Kidney glomerular epithelial cell (primary cell): ENCODE measurements around the gene VSTM4.

ENCODE experiments used
- DNase-seq: peaks from one replicate; lab custom pipeline; 2025; lab: John Stamatoyannopoulos, UW

VSTM4 gene

DNA sequence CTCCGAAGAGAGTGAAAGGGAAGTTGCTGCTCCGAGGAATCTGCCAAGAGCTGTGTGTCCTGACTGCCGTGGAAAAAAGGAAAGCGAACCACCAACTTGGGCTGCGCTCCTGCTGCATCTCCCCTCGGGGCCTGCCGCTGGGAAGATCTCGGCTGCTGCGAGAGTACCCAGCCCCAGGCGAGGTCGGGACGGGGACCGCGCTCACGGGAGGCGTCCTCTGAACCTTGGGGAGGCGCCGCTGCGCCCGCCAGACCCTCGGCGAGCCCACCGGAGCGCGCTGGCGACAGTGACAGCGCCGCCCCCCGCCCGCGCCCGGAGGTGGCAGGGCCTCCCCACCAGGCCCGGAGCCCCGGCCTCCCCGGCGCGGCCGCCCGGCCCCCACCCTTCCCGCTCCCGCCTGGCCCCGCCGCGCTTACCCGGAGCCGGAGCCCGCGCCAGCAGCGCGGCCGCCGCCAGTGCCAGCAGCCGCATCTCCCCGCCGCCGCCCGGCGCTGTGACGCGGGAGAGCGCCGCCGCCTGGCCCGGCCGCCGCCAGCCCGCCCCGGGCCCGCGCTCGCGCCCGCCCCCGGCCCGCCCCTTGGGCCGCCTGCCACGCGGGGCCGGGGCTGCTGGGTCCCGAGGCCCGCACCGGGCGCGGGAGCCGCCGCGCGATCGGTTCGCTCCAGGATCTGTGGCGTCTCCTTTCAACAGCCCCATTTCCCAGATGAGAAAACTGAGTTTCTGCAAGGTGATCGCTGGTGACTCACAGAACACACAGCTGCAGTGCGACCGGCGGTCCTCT, at the start of gene VSTM4:
VSTM4 (minus strand) TSS at position 508 of the 781 bp plus-strand sequence; CDS start at position 471, 37 bp downstream.
- no peak for DNase-seq

DNA sequence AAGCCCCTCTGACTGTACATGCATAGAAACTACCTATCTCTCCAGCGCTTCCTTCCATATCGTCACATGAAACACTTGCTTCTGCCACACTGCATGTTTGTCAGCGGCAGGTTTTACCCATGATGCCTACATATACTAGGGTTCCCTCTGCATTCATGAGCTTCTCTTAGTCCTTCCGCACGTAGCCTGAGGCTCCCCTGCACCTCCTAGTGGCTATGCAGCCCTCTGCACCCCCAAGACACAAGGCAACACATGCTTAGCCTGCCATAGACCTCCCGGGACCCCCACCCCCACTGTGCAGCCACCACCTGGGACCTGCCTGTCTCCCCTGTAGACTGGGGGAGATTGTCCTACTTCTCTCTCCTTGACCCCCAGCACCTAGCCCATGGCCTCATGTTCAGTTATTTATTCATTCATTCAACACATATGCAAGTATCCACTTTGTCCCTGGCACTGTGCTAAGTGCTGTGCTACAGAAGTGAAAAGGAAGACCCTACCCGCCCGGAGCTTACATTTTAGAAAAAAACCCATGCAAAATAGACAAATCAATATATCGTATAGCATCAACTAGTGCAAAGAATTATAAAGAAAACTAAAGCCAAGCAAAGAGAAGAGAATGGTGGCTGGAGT, 49.4 kb upstream of the VSTM4 start:
- DNase-seq: no peak

DNA sequence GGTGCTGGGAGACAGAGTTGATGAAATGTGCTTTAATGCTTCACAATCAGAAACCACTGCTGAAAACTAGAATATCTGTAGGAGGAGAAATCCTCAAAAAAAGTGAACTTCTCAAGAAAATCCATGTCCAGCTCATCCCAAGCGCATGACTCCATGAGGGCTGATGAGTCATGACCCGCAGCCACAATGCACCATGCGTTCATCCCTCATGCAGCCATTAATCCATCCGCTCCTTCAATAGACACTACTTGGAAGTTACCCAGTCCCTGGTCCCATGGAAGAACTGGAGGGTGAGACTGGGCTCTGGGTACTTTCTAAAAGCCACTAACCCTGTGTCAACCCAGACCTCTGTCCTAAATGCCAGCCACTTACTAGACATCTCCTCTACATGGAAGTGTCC, 48.4 kb upstream of the VSTM4 start:
- no peak for DNase-seq

DNA sequence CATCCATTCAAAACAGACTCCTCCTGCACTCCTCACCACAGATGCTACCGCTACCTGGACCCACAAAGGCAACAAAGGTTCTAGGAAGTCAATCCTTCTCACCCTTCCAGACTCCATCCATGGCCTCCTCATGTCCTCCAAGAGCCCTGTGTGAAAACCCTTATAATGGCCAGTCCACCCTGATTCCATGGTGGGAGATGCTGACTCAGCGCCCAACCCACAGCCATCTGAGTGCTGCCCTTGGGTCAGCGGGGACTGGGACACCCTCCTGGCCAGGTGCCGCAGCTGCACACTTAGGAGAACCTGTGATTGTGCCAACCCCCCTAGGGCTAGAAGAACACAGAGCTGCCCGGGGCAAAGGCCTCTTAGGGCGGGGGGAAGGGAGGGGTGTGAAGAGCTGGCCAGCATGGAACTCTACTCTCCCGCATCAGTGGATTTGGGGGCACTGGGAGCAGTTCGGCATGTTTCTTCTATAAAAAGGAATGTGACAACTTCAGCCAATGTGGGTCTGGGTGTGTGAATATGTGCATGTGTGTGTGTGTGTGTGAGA, 47.5 kb upstream of the VSTM4 start:
- DNase-seq: no peak

DNA sequence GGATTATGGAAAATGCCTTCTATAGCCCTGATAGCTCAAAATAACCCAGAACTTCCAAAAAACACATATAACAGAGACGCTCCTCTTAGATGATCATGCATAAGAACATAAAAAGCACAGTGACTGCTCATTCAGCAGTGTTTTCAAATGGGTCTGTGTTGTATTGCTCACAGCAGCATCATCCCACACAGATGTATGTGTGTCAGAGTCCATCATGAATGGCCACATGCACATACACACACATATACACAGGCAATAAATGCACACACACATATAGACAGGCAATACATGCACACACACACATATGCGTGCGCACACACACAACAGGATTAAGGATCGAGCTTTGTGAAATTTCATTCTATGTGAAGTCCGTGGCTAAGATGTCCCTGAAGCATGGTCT, 46.7 kb upstream of the VSTM4 start:
- DNase-seq: no peak

GRCh38 chr10:49161411-49161997, 46.2 kb upstream of the VSTM4 start:
- DNase-seq: peak; percentile 28

DNA sequence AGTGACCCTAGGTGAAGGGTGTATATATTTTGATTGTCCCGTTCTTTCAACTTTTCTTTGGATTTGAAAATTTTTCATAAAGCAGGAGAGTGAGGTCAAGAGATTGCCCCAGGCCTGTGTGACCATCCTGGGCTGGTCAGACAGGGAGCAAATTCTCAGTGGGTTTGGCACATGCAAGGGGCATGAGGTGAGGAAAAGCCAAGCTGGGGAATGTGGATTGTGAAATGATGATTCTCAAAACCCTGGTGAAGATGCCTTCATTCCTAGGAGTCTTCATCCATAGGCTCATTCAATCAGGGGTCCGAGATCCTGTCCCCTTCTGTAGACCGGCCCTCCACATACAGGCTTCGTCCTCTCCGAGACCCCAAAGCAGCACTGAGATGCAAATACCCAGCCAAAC, 45.5 kb upstream of the VSTM4 start:
- no peak for DNase-seq

GRCh38 chr10:49160110-49160509, 44.8 kb upstream of the VSTM4 start:
- no peak for DNase-seq

GRCh38 chr10:49158915-49159314, 43.6 kb upstream of the VSTM4 start:
- no peak for DNase-seq

- DNase-seq: no peak
These were observed 43.1 kb upstream of the VSTM4 start for GRCh38 chr10:49158404-49158803.

- no peak for DNase-seq
These were observed 41.9 kb upstream of the VSTM4 start for GRCh38 chr10:49157229-49157628.

DNA sequence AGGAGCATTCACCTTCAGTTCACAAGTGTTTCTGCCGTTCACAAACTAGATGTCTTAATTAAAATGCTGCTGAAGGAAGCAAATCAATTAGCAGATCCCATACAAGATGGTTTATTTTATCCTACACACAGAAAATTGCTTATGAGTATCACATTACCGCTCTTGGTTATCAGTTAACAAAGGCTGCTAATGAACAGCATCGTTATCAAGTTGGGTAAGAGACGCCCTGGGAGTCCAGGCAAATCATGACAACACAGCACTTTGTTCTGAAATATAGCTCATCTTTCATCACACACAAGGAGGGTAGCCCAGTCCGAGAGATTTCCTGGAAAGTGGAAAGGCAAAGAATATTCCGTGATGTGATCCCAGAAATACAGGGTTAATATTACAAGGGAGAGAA, 39.3 kb upstream of the VSTM4 start:
- no peak for DNase-seq

- no peak for DNase-seq
These were observed 38.6 kb upstream of the VSTM4 start for GRCh38 chr10:49153971-49154370.

DNA sequence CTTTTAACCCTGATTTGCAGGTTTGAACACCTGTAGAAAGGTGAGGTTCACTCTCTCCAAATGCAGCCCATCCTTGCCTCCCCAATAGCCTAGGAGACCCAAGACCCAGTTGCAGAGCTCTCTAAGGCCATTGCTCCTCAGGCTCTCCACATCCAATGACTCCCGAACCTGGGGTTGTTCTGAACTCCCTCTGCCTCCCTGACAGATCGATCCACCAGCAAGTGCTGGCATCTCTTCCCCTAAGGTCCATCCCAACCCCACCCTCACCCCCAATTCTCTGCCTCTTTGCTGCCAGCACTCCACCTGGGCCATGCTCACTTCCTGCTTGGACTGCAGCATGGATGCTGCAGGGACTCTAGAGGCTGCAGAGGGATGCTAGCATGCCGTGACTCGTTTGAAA, 37.8 kb upstream of the VSTM4 start:
- no peak for DNase-seq

GRCh38 chr10:49152663-49153062, 37.3 kb upstream of the VSTM4 start:
- DNase-seq: no peak

- DNase-seq: no peak
These were observed 36.7 kb upstream of the VSTM4 start for GRCh38 chr10:49152037-49152436.

GRCh38 chr10:49151481-49151880, 36.2 kb upstream of the VSTM4 start:
- DNase-seq: no peak

DNA sequence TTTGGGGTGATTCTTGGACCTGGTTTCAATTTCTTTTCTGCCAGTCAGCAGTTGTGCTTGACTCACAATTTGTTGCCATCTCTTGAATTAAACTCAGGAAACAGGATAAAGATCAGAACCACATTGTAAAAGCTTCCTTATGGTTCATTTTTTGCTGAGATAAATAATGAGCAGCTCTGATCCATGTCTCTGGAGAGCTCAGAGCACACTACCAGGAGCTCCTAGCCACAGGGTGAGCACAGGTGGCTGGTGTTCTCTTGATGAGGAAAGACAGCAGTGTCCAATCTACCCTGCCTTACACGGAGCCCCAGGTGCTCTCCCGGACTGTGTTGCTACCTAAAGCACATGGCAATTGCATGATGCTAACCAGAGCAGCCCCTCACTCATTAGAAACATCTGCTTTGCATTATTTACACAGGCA, 35.7 kb upstream of the VSTM4 start:
- DNase-seq: no peak

GRCh38 chr10:49150426-49150825, 35.1 kb upstream of the VSTM4 start:
- DNase-seq: no peak

GRCh38 chr10:49149881-49150280, 34.6 kb upstream of the VSTM4 start:
- no peak for DNase-seq

DNA sequence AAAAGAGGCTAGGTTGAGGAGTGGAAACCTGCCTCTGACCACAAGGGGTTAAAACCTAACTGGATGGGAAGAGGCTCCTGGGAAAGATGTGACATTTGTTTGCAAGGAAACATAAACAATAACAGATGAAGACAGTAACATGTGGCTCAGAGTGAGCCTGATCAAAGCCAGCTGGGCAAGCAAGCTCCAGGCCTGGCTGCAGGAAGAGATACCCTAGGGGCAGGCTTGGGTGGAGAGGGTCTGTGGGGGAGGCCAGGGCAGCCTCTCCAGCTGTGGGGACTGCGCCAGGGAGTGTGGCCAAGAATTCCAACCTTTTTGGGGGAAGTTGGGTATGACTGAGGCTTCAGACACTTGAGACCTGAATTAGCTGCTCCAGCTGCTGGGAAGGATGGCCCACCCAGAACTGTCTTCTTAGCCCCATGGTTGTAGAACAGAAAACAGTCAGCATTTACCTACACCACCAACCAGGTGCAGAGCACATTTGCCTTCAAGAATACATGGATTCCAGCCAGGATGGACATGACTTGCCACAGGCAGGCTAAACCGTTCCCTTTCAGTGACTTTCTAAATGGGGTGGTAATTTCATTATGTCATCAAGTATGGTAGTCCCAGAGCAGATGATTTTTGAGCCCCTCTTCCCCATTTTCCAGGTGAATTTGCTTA, 28.9 kb upstream of the VSTM4 start:
- no peak for DNase-seq

DNA sequence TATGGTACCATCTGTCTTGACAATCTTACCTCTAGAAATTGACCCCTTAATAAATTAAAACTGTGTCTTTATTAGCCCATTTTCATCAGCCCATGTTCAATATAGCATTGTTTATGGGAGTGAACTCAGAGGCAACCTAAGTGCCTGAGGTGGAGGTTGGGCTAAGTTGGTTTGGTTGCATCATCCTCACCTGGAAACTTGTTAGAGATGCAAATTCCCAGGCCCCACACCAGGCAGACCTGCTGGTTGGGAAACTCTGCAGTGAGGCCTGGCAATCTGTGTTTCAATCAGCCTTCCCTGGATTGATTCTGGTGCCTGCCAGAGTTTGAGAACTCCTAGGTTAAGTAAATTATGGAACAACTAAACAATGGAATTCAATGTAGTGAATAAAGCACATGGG, 27.9 kb upstream of the VSTM4 start:
- no peak for DNase-seq
